ENCODE results near the gene ZBTB7C.

The ZBTB7C gene

DNA sequence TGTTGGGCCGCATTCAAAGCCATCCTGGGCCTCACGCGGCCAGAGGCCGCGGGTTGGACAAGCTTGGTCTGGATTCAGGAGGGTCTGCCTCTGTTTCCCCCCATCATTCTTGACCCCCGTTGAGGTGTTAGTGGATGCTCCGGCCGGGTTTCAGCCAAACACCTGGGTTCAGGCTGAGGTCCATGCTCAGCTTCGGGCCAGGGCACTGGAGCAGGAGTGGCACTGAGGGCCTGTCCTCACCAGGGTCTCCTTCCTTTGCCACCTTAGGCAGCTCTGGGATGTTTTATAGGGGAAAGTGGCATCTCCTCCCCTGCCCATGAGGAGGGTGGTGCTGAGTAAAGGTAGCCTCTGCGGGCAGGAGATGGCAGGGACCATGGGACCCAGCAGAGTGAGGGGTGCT is 401.8 kb downstream of the ZBTB7C start:
- H3K4me3 ChIP-seq (ENCODE audit: low read depth, low read length), result no peak overlapping the region
- DNase-seq (ENCODE audit: low read depth), result no peak

DNA sequence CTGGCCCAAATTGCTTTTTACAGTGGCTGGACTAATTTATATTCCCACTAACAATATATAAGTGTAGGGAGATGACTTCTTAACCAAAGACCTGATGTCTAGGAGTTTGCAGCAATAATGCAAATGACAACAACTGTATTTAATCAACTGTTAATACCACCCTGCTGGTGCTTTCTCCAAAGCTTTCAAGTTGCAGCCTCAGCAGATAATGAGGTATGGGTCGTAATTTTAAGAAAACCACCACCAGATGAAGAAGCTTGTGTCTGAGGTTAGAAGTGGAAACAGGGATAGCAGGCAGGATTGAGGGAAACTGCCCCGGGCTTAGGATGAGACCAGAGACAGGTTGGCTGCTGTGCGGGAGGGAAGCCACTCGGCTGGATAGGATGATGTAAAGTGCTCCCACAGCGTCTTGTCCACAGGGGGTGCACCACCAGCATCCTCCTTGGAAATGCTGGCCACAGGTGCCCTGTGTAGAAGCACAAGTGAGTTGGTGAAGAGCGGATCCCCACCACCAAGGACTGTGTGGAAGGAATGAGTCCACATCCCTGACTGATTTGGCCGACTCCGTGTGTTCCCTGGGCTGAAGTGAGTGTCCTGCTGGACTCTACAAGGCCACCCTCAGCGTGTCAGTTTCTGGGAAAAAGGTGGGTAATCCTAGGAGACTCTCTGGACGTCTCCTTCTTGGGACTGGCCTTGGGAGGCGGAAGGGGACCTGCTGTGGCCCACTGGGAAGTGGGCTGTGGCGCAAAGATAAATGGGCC is 402.6 kb downstream of the ZBTB7C start:
- H3K4me3 ChIP-seq (ENCODE audit: low read depth, low read length), result no peak overlapping the region
- no peak for DNase-seq (ENCODE audit: low read depth)

DNA sequence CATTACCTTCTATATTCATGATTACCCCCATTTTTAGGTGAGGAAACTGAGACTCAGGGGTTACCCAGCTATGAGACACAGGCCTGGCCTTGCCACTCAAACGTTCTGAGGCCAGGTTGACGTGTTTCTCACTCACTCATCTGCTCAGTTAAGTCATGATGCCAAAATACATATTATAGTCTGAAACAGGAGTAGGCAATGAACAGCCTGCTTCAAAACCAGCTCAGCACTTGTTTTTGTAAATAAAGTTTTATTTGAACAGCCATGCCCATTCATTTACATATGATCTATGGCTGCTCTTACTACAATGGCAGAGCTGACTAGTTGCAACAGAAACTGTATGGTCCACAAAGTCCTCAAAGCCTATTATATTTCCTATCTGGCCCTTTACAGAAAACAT is 404.6 kb downstream of the ZBTB7C start:
- no peak for DNase-seq (ENCODE audit: low read depth)
- H3K4me3 ChIP-seq (ENCODE audit: low read depth, low read length), result no peak overlapping the region

DNA sequence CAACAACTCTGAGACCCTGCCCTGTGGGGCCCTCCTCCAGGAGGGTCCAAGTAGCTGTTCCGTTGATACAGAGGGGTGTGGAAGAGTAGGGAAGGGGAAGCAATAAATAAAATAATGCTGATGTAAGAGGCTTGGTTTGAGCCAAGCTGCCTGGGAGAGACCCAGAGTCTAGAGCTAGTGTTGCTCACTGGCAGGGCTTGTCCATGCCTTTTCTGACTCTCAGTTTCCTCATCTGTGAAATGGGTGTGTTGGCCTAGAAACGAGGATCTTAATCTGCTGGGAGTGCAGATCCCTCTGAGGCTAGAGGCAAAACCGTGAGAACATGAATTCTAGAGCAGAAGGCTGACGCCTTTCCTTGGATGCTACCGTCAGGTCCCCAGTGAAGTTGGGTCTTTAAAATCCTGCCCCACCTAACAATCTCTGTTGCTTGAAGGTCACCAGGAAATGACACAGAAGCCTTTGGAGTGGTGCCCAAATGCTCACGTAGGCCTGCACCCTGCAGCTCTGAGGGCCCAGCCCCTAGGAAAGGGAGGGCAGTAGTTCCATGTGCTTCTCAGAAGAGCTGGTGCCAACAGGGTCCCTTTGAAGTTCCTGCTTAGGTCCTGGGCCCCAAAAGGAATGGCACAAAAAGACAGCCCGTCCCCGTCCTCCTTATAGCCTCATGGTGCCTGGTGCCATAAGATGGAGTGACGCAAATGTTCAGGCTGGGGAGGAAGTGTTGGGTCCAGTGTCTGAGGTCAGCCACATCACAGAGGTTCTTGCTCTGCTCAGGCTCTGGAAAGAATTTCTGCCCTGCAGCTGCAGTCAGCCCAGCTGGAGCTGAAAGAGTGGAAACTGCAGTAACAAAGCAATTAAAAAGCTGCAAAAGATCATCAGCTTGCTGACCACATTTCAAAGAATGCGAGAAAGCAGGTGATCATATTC is 405.5 kb downstream of the ZBTB7C start:
- peak; percentile 15 for DNase-seq (ENCODE audit: low read depth)
- H3K4me3 ChIP-seq (ENCODE audit: low read depth, low read length), result no peak overlapping the region

DNA sequence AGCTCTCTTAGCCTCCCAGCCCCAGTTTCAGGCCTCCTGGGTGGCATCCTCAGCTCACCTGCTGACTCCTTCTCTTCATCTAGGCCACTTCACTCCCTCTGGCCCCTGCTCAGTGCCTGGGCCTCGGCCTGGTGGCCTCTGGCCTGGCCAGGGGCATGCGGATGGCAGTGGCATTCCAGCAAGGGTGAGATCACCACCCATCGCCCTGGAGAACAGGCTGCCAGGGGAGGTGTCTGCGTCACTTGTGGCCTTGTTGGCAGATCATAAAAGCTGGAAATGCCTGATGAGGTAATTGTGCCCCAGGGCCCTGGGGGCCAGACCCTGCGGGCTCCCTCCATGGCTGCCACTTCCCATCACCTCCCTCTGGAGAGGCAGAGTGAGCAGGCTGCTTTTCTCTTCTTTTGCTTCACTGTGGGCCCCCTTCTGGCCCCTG is 406.2 kb downstream of the ZBTB7C start:
- DNase-seq (ENCODE audit: low read depth), result no peak
- H3K4me3 ChIP-seq (ENCODE audit: low read depth, low read length), result no peak overlapping the region

DNA sequence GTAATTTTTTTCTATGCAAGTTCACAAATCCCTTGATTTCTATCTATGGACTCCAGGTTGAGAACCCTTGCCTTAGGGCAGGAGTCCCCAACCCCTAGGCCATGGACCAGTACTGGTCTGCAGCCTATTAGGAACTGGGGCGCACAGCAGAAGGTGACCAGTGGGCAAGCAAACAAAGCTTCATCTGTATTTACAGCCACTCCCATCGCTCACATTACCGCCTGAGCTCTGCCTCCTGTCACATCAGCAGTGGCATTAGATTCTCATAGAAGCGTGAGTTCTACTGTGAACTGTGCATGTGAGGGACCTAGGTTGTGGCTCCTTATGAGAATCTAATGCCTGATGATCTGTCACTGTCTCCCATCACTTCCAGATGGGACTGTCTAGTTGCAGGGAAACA is 408.5 kb downstream of the ZBTB7C start:
- no peak overlapping the region for H3K4me3 ChIP-seq (ENCODE audit: low read depth, low read length)
- DNase-seq (ENCODE audit: low read depth), result no peak

DNA sequence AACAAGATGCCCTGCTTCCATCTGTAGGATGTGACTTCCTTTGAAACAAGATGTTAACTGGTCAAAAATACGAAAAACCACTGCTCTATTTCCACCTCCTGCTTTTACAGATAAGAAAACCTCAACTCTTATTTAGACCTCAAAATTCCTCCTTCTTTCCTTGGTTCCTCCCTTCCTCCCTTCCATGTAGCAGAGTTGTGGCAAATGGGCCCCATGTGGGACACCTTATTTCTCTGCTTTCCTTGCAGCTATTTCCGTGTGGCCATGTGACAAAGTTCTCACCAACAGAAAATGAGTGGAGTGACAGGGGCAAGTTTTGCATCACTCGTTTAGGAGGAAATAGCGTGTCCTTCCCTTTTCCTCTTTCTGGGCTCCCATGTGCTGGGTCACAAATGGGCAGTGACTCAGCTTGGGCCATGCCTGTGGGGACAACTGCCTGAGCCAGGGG is 409.4 kb downstream of the ZBTB7C start:
- H3K4me3 ChIP-seq (ENCODE audit: low read depth, low read length), result no peak overlapping the region
- no peak for DNase-seq (ENCODE audit: low read depth)

DNA sequence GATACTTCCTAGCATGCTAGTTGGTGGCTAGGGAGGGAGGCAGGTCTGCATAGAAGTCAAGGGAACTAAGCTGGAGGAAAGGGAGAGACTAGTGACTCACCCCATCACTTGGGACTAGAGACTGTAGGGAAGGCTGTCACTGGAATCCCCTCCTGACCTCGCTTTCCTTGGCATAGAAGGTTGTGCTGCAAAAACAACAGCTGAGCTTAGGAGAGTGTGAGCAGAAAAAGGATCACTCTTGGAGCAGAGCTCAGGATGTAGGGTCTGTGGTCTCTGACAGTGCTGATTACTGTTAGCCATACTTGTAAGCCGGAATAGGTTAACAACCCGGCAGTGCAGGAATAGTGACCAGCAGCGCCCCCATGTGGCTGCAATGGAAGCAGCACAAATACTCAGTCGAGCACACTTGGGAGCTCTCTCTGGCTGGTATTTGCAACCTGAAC is 411.8 kb downstream of the ZBTB7C start:
- peak; percentile 3 for DNase-seq (ENCODE audit: low read depth)
- no peak overlapping the region for H3K4me3 ChIP-seq (ENCODE audit: low read depth, low read length)

DNA sequence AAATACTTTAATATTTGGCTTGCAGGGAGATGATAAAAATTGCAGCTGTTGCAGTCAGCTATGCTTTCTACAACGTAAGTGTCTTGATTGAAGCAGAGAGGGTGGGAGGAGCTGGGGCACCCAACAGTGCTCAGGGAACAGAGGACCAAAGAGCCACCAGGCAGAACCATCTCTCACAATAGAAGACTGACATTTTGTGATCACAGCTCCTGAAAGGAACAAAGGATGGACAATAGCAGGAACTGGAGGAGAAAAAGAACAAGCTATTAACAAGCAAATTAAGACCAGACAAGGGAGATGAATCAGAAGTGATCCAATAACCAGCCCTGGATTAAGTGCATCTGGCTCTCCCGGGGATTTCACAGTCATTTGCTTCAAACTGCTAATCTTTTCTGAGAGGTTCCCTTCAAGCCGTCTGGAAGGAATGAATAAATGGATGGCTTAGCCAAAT is 413.1 kb downstream of the ZBTB7C start:
- H3K4me3 ChIP-seq (ENCODE audit: low read depth, low read length), result no peak overlapping the region
- no peak for DNase-seq (ENCODE audit: low read depth)

DNA sequence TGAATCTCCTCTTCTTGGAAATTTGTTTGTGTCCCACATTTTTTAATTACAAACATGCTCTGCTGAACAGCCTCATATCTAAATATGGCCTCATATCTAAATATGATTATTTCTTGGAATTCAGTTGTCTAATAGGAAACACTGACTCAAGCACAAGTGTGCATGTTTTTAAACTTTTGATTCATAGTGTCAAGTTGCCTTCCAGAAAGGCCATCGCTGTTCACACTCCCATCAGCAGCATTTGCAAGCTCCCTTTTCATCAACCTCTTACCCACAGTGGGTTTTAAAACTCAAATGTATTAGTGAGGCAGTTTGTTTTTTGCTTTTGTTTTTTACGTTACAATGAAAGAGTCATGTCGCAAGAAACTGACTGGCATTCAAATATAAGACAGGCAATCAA is 413.5 kb downstream of the ZBTB7C start:
- H3K4me3 ChIP-seq (ENCODE audit: low read depth, low read length), result no peak overlapping the region
- no peak for DNase-seq (ENCODE audit: low read depth)

DNA sequence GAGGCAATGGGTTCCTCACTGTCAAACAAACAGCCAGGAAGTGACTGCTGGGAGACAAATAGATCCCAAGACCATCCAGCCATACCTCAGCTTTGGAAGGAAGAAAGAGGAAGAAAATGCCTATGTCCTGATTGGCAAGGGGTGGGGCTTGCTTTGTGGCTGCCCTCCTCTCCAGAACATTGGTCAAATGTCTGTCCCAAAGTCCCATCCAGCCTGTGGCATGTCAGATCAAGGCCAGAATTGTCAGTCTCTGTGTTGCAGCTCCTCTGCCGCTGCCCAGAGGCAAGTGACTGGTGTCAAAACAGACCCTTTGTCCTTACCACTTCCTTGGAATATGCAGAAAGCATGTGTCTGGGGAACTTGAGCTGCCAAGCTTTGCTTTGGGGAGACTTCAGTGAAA is 415.8 kb downstream of the ZBTB7C start:
- no peak overlapping the region for H3K4me3 ChIP-seq (ENCODE audit: low read depth, low read length)
- no peak for DNase-seq (ENCODE audit: low read depth)

DNA sequence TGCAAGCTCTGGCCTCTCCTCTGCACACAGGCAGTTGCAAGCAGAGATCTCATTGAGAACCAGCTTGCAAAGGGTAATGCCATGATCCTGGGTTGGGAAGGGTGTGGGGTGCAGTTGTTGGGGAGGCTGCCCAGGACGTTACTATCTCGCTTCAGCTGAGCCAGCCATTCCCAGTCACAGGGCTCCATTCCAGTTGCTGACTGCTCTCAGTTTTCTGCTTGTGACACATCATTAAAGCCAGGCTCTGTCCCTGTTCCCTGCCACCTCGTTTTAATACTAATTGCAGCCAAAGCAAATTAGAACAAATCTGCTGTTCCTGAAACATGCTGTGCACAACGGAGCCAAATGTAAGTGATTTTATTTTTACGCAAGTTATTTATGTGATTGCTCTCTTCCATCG is 416.2 kb downstream of the ZBTB7C start:
- DNase-seq (ENCODE audit: low read depth), result no peak
- H3K4me3 ChIP-seq (ENCODE audit: low read depth, low read length), result no peak overlapping the region

DNA sequence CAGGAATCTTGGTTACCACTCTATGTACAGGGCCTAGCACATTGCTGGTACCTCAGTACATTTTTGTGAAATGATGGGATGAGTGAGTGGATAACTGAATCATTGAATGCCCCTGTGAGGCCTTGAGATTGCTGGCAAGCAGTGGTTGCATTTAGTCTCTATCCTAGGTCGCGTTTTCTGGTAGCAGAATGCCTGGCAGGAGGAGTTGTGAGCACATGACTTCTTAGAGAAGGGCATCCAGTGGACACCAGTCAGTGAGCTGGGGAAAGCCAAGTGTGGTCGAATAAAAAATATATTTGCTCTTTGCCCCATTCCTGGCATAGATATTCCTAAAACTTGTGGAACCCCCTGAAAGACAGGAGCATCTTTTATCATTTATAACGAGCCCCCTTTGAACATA is 416.9 kb downstream of the ZBTB7C start:
- DNase-seq (ENCODE audit: low read depth), result no peak
- H3K4me3 ChIP-seq (ENCODE audit: low read depth, low read length), result no peak overlapping the region

DNA sequence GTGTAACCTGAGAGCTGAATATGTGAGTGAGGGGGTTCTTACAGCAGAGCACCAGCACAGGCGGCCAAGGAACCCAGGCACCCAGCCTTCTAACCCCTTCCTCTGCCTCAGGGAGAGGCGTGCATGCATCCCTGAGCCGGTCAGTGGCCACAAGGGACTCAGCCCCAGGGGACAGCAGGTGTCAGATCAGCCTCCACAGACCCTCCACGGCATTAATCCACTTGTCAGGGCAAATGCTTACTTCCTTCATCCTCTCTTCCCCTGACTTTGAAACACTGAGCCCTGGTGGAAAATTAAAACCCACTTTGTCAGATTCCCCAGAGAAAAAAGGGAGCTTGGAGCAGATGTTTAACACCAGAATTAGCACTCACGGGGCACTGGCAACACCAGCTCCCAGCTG is 418.2 kb downstream of the ZBTB7C start:
- DNase-seq (ENCODE audit: low read depth), result no peak
- no peak overlapping the region for H3K4me3 ChIP-seq (ENCODE audit: low read depth, low read length)

DNA sequence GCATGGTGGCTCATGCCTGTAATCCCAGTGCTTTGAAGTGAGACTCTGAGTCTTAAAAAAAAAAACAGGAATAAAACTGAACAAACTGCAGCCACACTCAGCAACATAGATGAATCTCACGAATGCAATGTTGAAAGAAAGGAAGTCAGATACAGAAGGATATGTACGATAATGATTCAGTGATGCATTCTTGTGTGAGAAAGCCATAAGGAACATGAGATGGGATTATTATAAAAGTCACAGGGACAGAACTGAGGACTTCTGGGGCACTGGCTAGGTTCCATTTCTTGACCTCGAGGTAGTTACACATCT is 421.8 kb downstream of the ZBTB7C start:
- DNase-seq (ENCODE audit: low read depth), result no peak
- no peak overlapping the region for H3K4me3 ChIP-seq (ENCODE audit: low read depth, low read length)

DNA sequence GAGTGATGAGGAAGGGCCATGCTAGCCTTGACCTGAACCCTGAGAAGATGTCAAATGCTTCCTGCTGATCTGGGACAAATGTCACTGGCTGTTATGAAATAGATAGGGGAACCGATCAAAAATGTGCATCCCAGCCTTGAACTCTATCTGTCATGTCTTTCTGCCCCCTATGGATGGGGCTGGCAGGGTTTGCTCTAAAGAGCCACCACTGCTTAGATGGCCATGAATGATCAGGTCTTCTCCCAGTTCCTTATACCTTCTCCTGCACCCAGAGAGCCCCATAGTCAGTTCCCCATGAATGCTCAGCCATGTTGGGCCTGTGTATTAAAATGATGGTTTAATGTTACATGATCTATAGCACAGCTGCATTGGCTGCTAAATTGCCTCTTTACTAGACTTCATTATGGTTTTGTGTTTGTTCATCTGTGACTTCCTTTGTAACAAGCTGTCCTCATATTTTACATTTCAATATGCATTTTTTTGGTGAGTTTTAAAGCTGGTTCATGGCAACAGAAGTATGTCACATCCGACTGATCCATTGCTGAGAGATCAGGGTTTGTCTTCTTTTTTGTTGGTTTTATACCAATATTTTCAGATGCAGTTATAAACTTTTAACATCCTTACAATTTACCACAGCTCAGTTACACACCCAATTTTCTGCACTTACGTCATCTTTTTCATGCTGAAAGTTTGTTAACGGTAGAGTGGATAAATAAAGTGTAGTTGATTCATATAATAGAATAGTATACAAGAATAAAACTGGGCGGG is 422.4 kb downstream of the ZBTB7C start:
- DNase-seq (ENCODE audit: low read depth), result no peak
- no peak overlapping the region for H3K4me3 ChIP-seq (ENCODE audit: low read depth, low read length)

DNA sequence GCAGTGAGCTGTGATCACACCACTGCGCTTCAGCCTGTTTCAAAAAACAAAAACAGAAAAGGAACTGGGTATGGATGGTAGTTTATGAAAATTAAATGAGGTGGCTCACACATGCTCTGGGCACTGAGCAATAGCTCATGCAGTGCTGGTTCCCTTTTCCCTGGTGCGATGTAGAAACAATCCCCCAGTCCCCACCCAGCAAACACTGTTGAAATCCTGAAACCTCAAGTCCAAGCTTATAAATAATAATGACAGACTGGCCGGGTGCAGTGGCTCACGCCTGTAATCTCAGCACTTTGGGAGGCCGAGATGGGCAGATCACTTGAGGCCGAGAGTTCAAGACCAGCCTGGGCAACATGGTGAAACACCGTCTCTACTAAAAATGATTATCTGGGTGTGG is 423.3 kb downstream of the ZBTB7C start:
- no peak overlapping the region for H3K4me3 ChIP-seq (ENCODE audit: low read depth, low read length)
- no peak for DNase-seq (ENCODE audit: low read depth)

DNA sequence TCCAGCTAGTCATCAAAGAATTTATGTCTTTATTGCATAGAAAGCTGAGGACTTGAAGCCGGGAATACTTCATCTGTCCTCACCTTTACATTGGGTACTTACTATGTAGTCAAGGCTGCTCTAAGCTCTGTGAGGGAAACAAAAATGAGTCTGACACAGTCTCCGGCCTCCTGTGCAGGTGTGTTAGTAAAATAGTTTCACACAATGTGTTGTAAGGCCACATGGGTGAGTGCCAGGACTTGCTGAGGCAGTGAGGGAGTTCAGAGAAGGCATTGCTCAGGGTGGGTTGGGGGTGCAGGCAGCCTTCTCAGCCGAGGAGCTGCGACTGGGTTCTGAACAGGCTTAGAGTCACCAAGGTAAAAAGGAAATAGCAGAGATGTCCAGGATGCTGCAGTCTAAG is 424.2 kb downstream of the ZBTB7C start:
- no peak for DNase-seq (ENCODE audit: low read depth)
- H3K4me3 ChIP-seq (ENCODE audit: low read depth, low read length), result no peak overlapping the region

DNA sequence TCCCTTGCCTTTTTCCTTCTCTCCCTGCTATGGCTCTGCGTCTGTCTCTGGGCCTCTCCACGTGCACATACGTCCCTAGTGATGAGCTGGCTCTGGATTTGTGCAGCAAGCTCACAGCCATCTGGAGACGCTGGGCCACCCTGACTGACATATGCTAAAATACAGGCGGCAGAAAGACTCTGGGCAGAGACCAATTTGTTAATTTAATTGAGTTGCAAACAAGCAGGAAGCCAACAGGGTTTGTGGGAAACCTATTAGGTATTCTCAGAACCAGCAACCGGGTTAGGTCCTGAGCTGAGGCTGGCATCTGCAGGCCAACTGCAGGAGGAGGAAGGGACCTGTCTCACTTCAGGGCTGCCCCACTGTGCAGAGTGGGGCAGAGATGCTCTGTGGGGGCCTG is 425.2 kb downstream of the ZBTB7C start:
- DNase-seq (ENCODE audit: low read depth), result no peak

DNA sequence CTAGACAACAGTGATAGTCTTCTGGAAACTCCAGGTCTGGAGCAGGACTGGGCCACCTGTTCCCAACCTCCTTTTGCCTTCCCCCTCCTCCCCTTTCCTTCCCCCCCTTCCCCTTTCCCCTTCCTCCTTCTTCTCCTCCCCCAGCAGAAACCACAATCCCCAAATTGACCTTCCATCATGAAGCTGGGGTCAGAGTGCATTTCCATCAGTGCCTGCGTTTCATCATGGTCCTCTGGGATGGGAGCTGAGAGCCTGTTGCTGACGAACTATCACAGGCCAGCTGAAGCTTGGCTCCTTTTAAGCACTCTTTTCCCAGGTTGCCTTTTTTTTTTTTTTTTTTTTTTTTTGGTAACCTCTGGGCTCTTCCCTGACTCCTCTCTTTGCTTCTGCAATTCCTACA is 426.1 kb downstream of the ZBTB7C start:
- no peak for DNase-seq (ENCODE audit: low read depth)
- no peak overlapping the region for H3K4me3 ChIP-seq (ENCODE audit: low read depth, low read length)

More for the DNA sequence above, 425.2 kb downstream of the ZBTB7C start:
- H3K4me3 ChIP-seq (ENCODE audit: low read depth, low read length), result no peak overlapping the region

Measured in skeletal muscle cell (primary cell).